Esophagus (tissue), 2 donors: ENCODE results near the gene P2RY6. TPM values are rescaled to one million over a fixed set of nuclear protein-coding genes. Genes with fewer than 3 reads are reported as not detected.

Experiments used
- H3K27ac ChIP-seq, 2 donors: one replicate each; pipeline ENCODE4 v1.5.1; 2013; ENCODE audit warnings: low read depth in 2 of 2, mild to moderate bottlenecking in 2 of 2, inconsistent platforms in 1 of 2, low read length in 1 of 2, moderate library complexity in 1 of 2
- H3K27me3 ChIP-seq, 2 donors: one replicate each; pipeline ENCODE4 v1.6.1; 2013; ENCODE audit warnings: low read length in 2 of 2, control low read depth in 1 of 2, mild to moderate bottlenecking in 1 of 2; ENCODE audit not compliant: insufficient read depth in 2 of 2, control insufficient read depth in 1 of 2
- H3K36me3 ChIP-seq, 2 donors: one replicate each; pipeline ENCODE4 v1.6.1; 2013; ENCODE audit warnings: low read length in 1 of 2; ENCODE audit not compliant: control insufficient read depth in 2 of 2, insufficient read depth in 2 of 2
- H3K4me1 ChIP-seq, 2 donors: one replicate each; pipeline ENCODE4 v1.6.1; 2013; ENCODE audit warnings: low read length in 1 of 2; ENCODE audit not compliant: control insufficient read depth in 2 of 2, insufficient read depth in 2 of 2
- H3K4me3 ChIP-seq, 2 donors: one replicate each; pipeline ENCODE4 v1.5.1; 2013; ENCODE audit warnings: low read length in 2 of 2, mild to moderate bottlenecking in 2 of 2, low read depth in 1 of 2, moderate library complexity in 1 of 2
- H3K9me3 ChIP-seq, 2 donors: one replicate each; pipeline ENCODE4 v1.6.1; 2013; ENCODE audit warnings: mild to moderate bottlenecking in 2 of 2, low read depth in 1 of 2, low read length in 1 of 2, moderate library complexity in 1 of 2; ENCODE audit not compliant: control insufficient read depth in 2 of 2, insufficient read depth in 1 of 2
- WGBS, 2 donors: extraction: QIAGEN DNeasy Blood & Tissue Kit; methylation state at CpG; one replicate each; pipeline ENCODE4 v1.1.7; 2013; 5-methylcytosine and 5-hydroxymethylcytosine counted together
- polyA plus RNA-seq, 2 donors: library from polyadenylated mRNA; stranded (reverse); fragments of 200-250 nt; gene quantifications; one replicate each; pipeline ENCODE4 v1.2.3, GENCODE V29; 2013
- donor health status: healthy with polysubstance abuse.
- donor health status: Bipolar disorder and iron deficiency.

The P2RY6 gene
- polyA plus RNA-seq, 2 donors, result 0.71 to 1.7 TPM

- H3K27ac ChIP-seq, result no peak overlapping the region
- H3K27me3 ChIP-seq, result no peaks in the 10 kb centered on the region
- no peaks in the 10 kb centered on the region for H3K9me3 ChIP-seq
- H3K4me1 ChIP-seq, result no peaks in the 10 kb centered on the region
- no peaks in the 10 kb centered on the region for H3K36me3 ChIP-seq
- 91 to 93% methylated on average over 10 of the region's 10 CpGs for WGBS, 2 donors
- H3K4me3 ChIP-seq, result no peak overlapping the region
These were observed 27.6 kb downstream of the P2RY6 start for GRCh38 chr11:73299751-73300150.

- peaks cover 0 to under 1% of the 10 kb centered on the region in 2 donors for H3K4me1 ChIP-seq
- H3K9me3 ChIP-seq, result no peaks in the 10 kb centered on the region
- H3K27me3 ChIP-seq, result no peaks in the 10 kb centered on the region
- no peaks in the 10 kb centered on the region for H3K36me3 ChIP-seq
- 75 to 81% methylated on average over 7 of the region's 7 CpGs for WGBS, 2 donors
- H3K4me3 ChIP-seq, result no peak overlapping the region
- no peak overlapping the region for H3K27ac ChIP-seq
These were observed 34.1 kb downstream of the P2RY6 start for GRCh38 chr11:73306069-73306841.

GRCh38 chr11:73306977-73307322 lies 34.8 kb downstream of the P2RY6 start:
- no peaks in the 10 kb centered on the region for H3K9me3 ChIP-seq
- whole genome bisulfite sequencing, 2 donors, result 12 to 16% methylated on average over 18 of the region's 18 CpGs
- H3K4me3 ChIP-seq, result peak overlapping the region in 1 of 2 donors; percentile 63
- peaks cover 3 to 5% of the 10 kb centered on the region in 2 donors for H3K4me1 ChIP-seq
- H3K27me3 ChIP-seq, result no peaks in the 10 kb centered on the region
- no peaks in the 10 kb centered on the region for H3K36me3 ChIP-seq
- peak overlapping the region; percentile 26 to 80 for H3K27ac ChIP-seq

DNA sequence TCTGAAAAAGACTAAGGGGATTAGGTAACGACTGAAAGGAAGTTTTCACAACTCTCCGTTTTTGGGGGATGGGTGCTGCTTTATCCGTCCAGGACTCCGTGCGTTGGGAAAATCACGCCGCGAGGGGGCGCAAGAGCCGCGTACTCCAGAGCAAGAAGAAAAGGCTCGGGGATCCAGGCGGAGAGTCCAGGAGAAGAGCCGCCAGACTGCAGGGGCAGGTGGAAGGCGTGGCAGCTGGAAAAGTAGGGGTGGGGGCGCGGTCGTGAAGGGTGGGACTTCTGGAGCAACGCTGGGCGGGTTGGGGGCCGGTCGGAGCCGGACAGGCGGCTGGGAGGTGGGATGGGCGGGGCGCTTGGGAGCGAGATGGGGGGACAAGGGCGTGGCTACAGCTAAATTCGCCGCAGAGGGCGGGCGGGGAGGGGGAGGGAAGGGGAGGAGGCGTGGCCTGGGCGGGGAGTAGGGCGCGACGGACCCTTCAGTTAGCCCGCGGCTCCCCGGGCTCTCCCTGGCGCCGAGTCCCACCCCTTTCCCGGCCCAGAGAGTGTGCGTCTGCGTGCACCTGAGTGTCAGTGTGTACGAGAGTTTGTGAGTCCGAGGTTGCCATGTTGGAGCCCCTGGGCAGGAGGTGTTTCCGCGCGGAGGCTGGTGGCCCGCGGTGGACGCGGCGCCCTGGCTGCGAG lies 35.3 kb downstream of the P2RY6 start:
- Histone ChIP-seq H3K36me3 (no peaks in the 10 kb centered on the region), H3K27ac (peak overlapping the region; percentile 93 to 96), H3K4me3 (peak overlapping the region; percentile 63 to 65), H3K27me3 (no peaks in the 10 kb centered on the region), H3K4me1 (peaks cover 3 to 5% of the 10 kb centered on the region in 2 donors), H3K9me3 (no peaks in the 10 kb centered on the region)
- WGBS, 2 donors, result 1% methylated on average over 39 to 56 of the region's 56 CpGs

DNA sequence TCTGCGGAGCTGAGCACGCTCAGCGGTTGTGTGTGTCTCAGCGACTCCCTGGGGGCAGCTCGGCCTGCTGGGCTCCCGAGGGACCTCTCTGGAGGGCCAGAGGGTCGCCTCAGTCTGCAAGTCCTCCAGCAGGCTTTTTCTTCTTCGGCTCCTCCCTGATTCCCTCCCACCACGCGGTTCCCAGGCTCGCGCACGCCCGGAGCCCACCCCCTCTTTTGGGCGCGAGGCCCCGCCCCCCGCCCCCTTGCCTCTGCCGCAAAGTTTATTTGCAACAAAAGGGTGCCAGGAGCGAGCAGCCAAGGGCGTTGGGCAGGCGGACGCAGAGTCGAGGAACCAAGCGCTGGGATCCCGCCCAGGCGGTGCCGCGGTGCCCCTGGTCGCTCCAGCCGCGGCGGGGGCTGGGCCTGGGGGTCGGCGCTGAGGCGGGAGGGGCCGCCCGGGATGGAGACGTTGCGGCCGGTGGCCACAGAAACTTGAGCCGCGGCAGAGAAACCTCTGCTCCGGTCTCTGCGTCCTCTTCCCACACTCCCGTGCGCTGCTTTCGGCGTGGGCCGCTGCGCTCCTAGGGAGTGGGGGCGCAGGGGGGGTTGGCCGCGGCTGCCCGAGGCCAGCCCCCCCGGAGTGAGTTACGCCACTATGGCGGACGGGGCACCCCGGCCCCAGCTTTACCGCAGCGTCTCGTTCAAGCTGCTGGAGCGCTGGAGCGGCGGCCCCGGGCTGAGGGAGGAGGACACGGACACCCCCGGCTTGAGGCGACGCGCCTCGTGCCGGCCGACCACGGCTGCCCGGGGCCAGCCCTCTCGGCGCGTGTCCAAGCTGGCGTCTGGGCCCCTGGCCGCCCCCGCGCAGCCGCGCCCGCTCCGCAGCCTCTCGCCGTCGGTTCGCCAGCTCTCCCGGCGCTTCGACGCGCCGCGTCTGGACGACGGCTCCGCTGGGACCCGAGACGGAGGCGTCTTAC lies 36.1 kb downstream of the P2RY6 start, which contains the start of gene ARHGEF17:
TSS of gene ARHGEF17 (plus strand) at position 274 of the 958 bp plus-strand sequence. CDS start at position 637, 363 bp downstream.
- Histone ChIP-seq H3K36me3 (no peaks in the 10 kb centered on the region), H3K27ac (peak within 1 kb of the TSS; percentile 93 to 96), H3K27me3 (no peaks in the 10 kb centered on the region), H3K4me1 (peaks cover 3 to 5% of the 10 kb centered on the region in 2 donors), H3K9me3 (no peaks in the 10 kb centered on the region), H3K4me3 (peak within 1 kb of the TSS; percentile 63 to 65)
- 1% methylated on average over 86 to 105 of the region's 105 CpGs for WGBS, 2 donors

GRCh38 chr11:73308961-73309919 lies 37.1 kb downstream of the P2RY6 start:
- no peaks in the 10 kb centered on the region for H3K9me3 ChIP-seq
- no peaks in the 10 kb centered on the region for H3K27me3 ChIP-seq
- peak overlapping the region; percentile 63 to 65 for H3K4me3 ChIP-seq
- peak overlapping the region; percentile 93 to 96 for H3K27ac ChIP-seq
- no peaks in the 10 kb centered on the region for H3K36me3 ChIP-seq
- 9 to 10% methylated on average over 71 to 78 of the region's 78 CpGs for WGBS, 2 donors
- peaks cover 3 to 8% of the 10 kb centered on the region in 2 donors for H3K4me1 ChIP-seq

DNA sequence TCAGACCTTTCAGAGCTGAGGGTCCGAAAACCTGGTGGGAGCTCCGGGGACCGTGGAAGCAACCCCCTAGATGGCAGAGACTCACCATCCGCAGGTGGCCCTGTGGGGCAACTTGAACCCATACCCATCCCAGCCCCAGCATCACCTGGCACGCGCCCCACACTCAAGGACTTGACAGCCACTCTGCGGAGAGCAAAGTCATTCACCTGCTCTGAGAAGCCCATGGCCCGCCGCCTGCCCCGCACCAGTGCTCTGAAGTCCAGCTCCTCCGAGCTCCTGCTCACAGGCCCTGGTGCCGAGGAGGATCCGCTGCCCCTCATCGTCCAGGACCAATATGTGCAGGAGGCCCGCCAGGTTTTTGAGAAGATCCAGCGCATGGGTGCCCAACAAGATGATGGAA lies 37.9 kb downstream of the P2RY6 start:
- H3K27me3 ChIP-seq, result no peaks in the 10 kb centered on the region
- peak overlapping the region; percentile 63 to 65 for H3K4me3 ChIP-seq
- H3K9me3 ChIP-seq, result no peaks in the 10 kb centered on the region
- H3K27ac ChIP-seq, result peak overlapping the region; percentile 74 to 96
- H3K36me3 ChIP-seq, result no peaks in the 10 kb centered on the region
- peaks cover 3 to 11% of the 10 kb centered on the region in 2 donors for H3K4me1 ChIP-seq
- WGBS, 2 donors, result 82 to 83% methylated on average over 16 of the region's 16 CpGs

DNA sequence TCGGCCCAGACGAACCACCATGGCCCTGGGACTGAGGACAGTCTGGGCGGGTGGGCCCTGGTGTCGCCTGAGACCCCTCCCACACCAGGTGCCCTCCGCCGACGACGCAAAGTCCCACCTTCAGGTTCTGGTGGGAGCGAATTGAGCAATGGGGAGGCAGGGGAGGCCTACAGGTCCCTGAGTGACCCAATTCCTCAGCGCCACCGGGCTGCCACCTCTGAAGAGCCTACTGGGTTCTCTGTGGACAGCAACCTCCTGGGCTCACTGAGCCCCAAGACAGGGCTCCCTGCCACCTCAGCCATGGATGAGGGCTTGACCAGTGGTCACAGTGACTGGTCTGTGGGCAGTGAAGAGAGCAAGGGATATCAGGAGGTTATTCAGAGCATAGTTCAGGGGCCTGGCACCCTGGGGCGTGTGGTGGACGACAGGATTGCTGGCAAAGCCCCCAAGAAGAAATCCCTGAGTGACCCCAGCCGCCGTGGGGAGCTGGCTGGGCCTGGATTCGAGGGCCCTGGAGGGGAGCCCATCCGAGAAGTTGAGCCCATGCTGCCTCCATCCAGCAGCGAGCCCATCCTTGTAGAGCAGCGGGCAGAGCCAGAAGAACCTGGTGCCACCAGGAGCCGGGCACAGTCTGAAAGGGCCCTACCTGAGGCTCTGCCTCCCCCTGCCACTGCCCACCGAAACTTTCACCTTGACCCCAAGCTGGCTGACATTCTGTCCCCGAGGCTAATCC lies 38.7 kb downstream of the P2RY6 start:
- Histone ChIP-seq H3K4me3 (peak overlapping the region; percentile 1 to 14), H3K27me3 (no peaks in the 10 kb centered on the region), H3K9me3 (no peaks in the 10 kb centered on the region), H3K4me1 (peaks cover 3 to 11% of the 10 kb centered on the region in 2 donors), H3K36me3 (no peaks in the 10 kb centered on the region), H3K27ac (peak overlapping the region; percentile 38 to 96)
- 75 to 79% methylated on average over 22 of the region's 22 CpGs for WGBS, 2 donors
